HCT116 (cell line): Measurements from ENCODE around the gene CCDC138. TPM values are rescaled to one million over a fixed set of nuclear protein-coding genes. Genes with fewer than 3 reads are reported as not detected.

Experiments
- ATAC-seq: fragments of 200-7000 bp; cut with Tn5 transposase; 2 replicates; pipeline ENCODE4 v1.9.1; 2020; ENCODE audit warnings: mild to moderate bottlenecking, moderate library complexity
- BruUV-seq: library from RNA; stranded (reverse); fragments of 400-500 nt; replicated peaks from 2 replicates; lab custom pipeline; 2021; lab: Mats Ljungman, UMichigan
- CTCF ChIA-PET: fragments of 300-600 bp; sonication (Branson Sonifier 250); formaldehyde crosslinking; loops from one replicate; lab custom pipeline; 2021; ENCODE audit warnings: antibody characterized with exemption; lab: Charles Lee
- POLR2A ChIA-PET: fragments of 300-600, 350-600 bp; sonication (Branson Sonifier 250); formaldehyde crosslinking; loops from one replicate; lab custom pipeline; 2021; ENCODE audit warnings: antibody characterized with exemption; lab: Charles Lee
- RAD21 ChIA-PET, 2 experiments: fragments of 300-600 bp; sonication (Branson Sonifier 250); formaldehyde crosslinking; loops; one replicate each; lab custom pipeline; 2023; ENCODE audit warnings: low total read pairs in 2 of 2; ENCODE audit not compliant: uncharacterized antibody in 2 of 2, unreplicated experiment in 2 of 2, low non-redundant PET in 1 of 2; lab: Charles Lee
- DNase-seq: peaks from one replicate; pipeline ENCODE4 v3.0.0-alpha.2; 2010; ENCODE audit warnings: low read depth, low spot score
- H2AFZ ChIP-seq: fragments of 200-600 bp; shearing (Covaris generic), sonication (generic); 2 replicates; pipeline ENCODE4 v1.6.1; 2017; ENCODE audit warnings: low read depth, mixed run types, mixed read lengths, antibody characterized with exemption, low read length; ENCODE audit not compliant: poor library complexity, severe bottlenecking
- H3K27ac ChIP-seq: 2 replicates; pipeline ENCODE4 v1.5.1; 2012; ENCODE audit warnings: low read depth, low read length
- H3K27me3 ChIP-seq: fragments of 200-600 bp; sonication (generic); 2 replicates; pipeline ENCODE4 v1.6.1; 2016; ENCODE audit warnings: mixed run types, low read length, mixed read lengths; ENCODE audit not compliant: insufficient read depth
- H3K36me3 ChIP-seq, 2 experiments: fragments of 200-500 bp in 1 of 2; fragments of 200-600 bp in 1 of 2; sonication (Bioruptor generic) in 1 of 2; sonication (generic) in 1 of 2; 2 replicates each; pipeline versions ENCODE4 v1.5.1 to v1.6.1; 2014 to 2016; ENCODE audit warnings: low read length in 2 of 2, inconsistent platforms in 1 of 2, mixed read lengths in 1 of 2, mixed run types in 1 of 2; ENCODE audit not compliant: insufficient read depth in 2 of 2, control insufficient read depth in 1 of 2
- H3K4me1 ChIP-seq, 2 experiments: fragments of 200-600 bp in 1 of 2; sonication (generic) in 1 of 2; 2 replicates each; pipeline versions ENCODE4 v1.5.1 to v1.6.1; 2012 to 2017; ENCODE audit warnings: low read length in 2 of 2, inconsistent platforms in 1 of 2, mild to moderate bottlenecking in 1 of 2, mixed read lengths in 1 of 2, mixed run types in 1 of 2, moderate library complexity in 1 of 2; ENCODE audit not compliant: insufficient read depth in 2 of 2, control insufficient read depth in 1 of 2
- H3K4me2 ChIP-seq: fragments of 200-600 bp; sonication (generic); 2 replicates; pipeline ENCODE4 v1.6.1; 2017; ENCODE audit warnings: mixed run types, low read length, mixed read lengths
- H3K4me3 ChIP-seq, 2 experiments: fragments of 200-600 bp in 1 of 2; sonication (generic) in 1 of 2; replicated peaks in 1 of 2; 2 replicates each; pipeline ENCODE4 v1.5.1; 2011 to 2016; ENCODE audit warnings: low read length in 2 of 2, control low read depth in 1 of 2, low read depth in 1 of 2, mild to moderate bottlenecking in 1 of 2, mixed read lengths in 1 of 2, mixed run types in 1 of 2
- H3K79me2 ChIP-seq: fragments of 200-600 bp; sonication (generic); 2 replicates; pipeline ENCODE4 v1.6.1; 2017; ENCODE audit warnings: mild to moderate bottlenecking, mixed run types, low read length, moderate library complexity, mixed read lengths; ENCODE audit not compliant: insufficient read depth
- H3K9ac ChIP-seq: fragments of 200-600 bp; sonication (generic); 2 replicates; pipeline ENCODE4 v1.6.1; 2016; ENCODE audit warnings: low read length, mixed read lengths
- H3K9me2 ChIP-seq: fragments of 200-600 bp; sonication (generic), shearing (Covaris generic); 2 replicates; pipeline ENCODE4 v1.6.1; 2017; ENCODE audit warnings: mixed run types, mild to moderate bottlenecking, moderate library complexity; ENCODE audit not compliant: insufficient read depth
- H3K9me3 ChIP-seq, 2 experiments: fragments of 200-500 bp in 1 of 2; fragments of 200-600 bp in 1 of 2; sonication (Bioruptor generic) in 1 of 2; sonication (generic) in 1 of 2; 2 replicates each; pipeline ENCODE4 v1.6.1; 2014 to 2017; ENCODE audit warnings: low read length in 2 of 2, mixed read lengths in 2 of 2, inconsistent platforms in 1 of 2, low read depth in 1 of 2, mild to moderate bottlenecking in 1 of 2, mixed run types in 1 of 2, moderate library complexity in 1 of 2; ENCODE audit not compliant: control insufficient read depth in 1 of 2, insufficient read depth in 1 of 2
- H4K20me1 ChIP-seq: fragments of 200-600 bp; sonication (generic), shearing (Covaris generic); 2 replicates; pipeline ENCODE4 v1.6.1; 2017; ENCODE audit warnings: mixed run types, mild to moderate bottlenecking, moderate library complexity; ENCODE audit not compliant: insufficient read depth
- CBX3 ChIP-seq: IDR thresholded peaks from 2 replicates; pipeline ENCODE4 v1.6.1; 2012; ENCODE audit warnings: low read depth
- CEBPB ChIP-seq: IDR thresholded peaks from 2 replicates; pipeline ENCODE4 v1.6.1; 2012; ENCODE audit warnings: low read depth
- EGR1 ChIP-seq: IDR thresholded peaks from 2 replicates; pipeline ENCODE4 v1.6.1; 2012; ENCODE audit warnings: low read depth
- ELF1 ChIP-seq: IDR thresholded peaks from 2 replicates; pipeline ENCODE4 v1.6.1; 2012; ENCODE audit warnings: low read depth, borderline replicate concordance
- EZH2 ChIP-seq: fragments of 200-600 bp; sonication (generic); IDR thresholded peaks from 2 replicates; pipeline ENCODE4 v1.6.1; 2017; ENCODE audit warnings: antibody characterized with exemption, mixed run types
- FOSL1 ChIP-seq: IDR thresholded peaks from 2 replicates; pipeline ENCODE4 v1.6.1; 2012; ENCODE audit warnings: low read depth
- JUND ChIP-seq: IDR thresholded peaks from 2 replicates; pipeline ENCODE4 v1.6.1; 2012
- POLR2A ChIP-seq: IDR thresholded peaks from 2 replicates; pipeline ENCODE4 v1.7.0; 2011; ENCODE audit warnings: borderline replicate concordance; ENCODE audit not compliant: insufficient read depth, insufficient read length; ENCODE audit errors: extremely low read depth
- RAD21 ChIP-seq: IDR thresholded peaks from 2 replicates; pipeline ENCODE4 v1.6.1; 2012; ENCODE audit warnings: low read depth, mild to moderate bottlenecking
- SIN3A ChIP-seq: IDR thresholded peaks from 2 replicates; pipeline ENCODE4 v1.6.1; 2012; ENCODE audit warnings: low read depth
- SRF ChIP-seq: IDR thresholded peaks from 2 replicates; pipeline ENCODE4 v1.6.1; 2012; ENCODE audit warnings: low read depth
- TCF7L2 ChIP-seq: IDR thresholded peaks from 2 replicates; pipeline ENCODE4 v1.7.0; 2011; ENCODE audit warnings: borderline replicate concordance, inconsistent platforms; ENCODE audit not compliant: insufficient read depth, insufficient read length; ENCODE audit errors: extremely low read depth
- YY1 ChIP-seq: IDR thresholded peaks from 2 replicates; pipeline ENCODE4 v1.6.1; 2011; ENCODE audit warnings: low read length, low read depth, moderate library complexity, mild to moderate bottlenecking; ENCODE audit not compliant: insufficient replicate concordance; ENCODE audit errors: extremely low read depth
- ZNF274 ChIP-seq: fragments of 200-500 bp; sonication (Bioruptor generic); IDR thresholded peaks from 2 replicates; pipeline ENCODE4 v1.6.1; 2014; ENCODE audit warnings: mild to moderate bottlenecking, low read depth, low read length, inconsistent platforms
- intact Hi-C: fragments of 100-400 bp; cut with micrococcal nuclease; formaldehyde crosslinking; loops from 2 replicates; pipeline ENCODE4 v1.10.0; 2022
- total RNA-seq: library from RNA; stranded (reverse); gene quantifications from one replicate; pipeline ENCODE4 v1.2.1, GENCODE V29; 2021; ENCODE audit not compliant: unreplicated experiment
- TF ChIP-seq, protein P1 (sequence below): IDR thresholded peaks from 2 replicates; pipeline ENCODE4 v1.6.1; 2012
- TF ChIP-seq, protein P2 (sequence below): IDR thresholded peaks from 2 replicates; pipeline ENCODE4 v1.6.1; 2011; ENCODE audit warnings: mild to moderate bottlenecking, low read length, moderate library complexity; ENCODE audit not compliant: insufficient replicate concordance; ENCODE audit errors: extremely low read depth
- TF ChIP-seq, protein P3 (sequence below): IDR thresholded peaks from 2 replicates; pipeline ENCODE4 v1.6.1; 2012; ENCODE audit warnings: low read depth

Gene CCDC138
- total RNA-seq, 1 experiment from 2014 or later, result 13.4 TPM

DNA sequence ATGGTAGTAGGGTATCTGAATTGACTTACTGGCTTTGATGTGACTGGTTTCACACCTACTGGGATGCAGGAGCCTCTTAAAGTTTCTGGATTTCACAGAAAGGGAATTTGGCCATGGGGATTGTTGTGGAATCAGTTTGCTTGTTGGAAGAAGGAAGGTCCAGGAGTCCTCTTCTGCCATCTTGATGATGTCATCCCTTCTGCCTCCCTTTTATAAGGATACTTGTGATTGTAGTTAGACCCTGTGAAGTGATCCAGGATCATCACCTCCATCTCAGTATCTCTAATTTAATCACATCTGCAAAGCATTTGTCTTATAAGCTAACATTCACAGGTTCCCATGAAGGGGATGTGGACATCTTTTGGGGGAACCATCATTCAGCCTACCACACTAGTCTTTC is 79.5 kb downstream of the CCDC138 start (continued):
- no peak for TF ChIP-seq FOSL1
- TF ChIP-seq, all 23 proteins: peak for 0

DNA sequence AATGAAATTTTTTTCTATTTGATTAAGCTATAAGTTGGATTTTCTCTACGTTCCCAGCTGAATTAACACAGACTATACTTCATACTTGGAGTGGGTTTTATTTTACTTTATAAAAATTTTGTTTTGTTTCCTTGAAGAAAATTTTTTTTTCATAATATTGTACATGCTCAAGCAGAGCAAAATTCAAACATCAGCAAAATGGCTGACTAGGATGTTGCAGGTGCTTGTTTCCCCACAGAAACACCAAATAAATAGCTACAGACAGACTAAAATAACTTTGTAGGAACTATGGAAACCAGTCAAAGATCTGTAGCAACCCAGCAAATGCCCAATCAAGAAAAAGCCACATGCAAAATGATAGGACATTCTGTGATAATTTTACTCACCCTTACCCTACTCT is 82.3 kb downstream of the CCDC138 start:
- ATAC-seq, result no peak
- POLR2A ChIA-PET, result no interaction called here
- Histone ChIP-seq H3K4me2 (no peak overlapping the region), H3K4me3 (no peak overlapping the region), H3K9me3 (no peaks in the 10 kb centered on the region; a peak in 1 of 4 replicates), H3K9me2 (no peaks in the 10 kb centered on the region), H3K4me1 (no peaks in the 10 kb centered on the region)
- DNase-seq, result no peak
- no TSS peak for BruUV-seq
- intact Hi-C loops, result no loop called here
- TF ChIP-seq EGR1 (no peak), EZH2 (no peak), CEBPB (no peak), SIN3A (no peak), YY1 (no peak), FOSL1 (no peak), JUND (no peak), SRF (no peak), CBX3 (no peak), ZNF274 (no peak), RAD21 (no peak), ELF1 (no peak), TCF7L2 (no peak), POLR2A (no peak)
- TF ChIP-seq, protein P1, sequence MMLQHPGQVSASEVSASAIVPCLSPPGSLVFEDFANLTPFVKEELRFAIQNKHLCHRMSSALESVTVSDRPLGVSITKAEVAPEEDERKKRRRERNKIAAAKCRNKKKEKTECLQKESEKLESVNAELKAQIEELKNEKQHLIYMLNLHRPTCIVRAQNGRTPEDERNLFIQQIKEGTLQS, result no peak
- TF ChIP-seq, protein P2, sequence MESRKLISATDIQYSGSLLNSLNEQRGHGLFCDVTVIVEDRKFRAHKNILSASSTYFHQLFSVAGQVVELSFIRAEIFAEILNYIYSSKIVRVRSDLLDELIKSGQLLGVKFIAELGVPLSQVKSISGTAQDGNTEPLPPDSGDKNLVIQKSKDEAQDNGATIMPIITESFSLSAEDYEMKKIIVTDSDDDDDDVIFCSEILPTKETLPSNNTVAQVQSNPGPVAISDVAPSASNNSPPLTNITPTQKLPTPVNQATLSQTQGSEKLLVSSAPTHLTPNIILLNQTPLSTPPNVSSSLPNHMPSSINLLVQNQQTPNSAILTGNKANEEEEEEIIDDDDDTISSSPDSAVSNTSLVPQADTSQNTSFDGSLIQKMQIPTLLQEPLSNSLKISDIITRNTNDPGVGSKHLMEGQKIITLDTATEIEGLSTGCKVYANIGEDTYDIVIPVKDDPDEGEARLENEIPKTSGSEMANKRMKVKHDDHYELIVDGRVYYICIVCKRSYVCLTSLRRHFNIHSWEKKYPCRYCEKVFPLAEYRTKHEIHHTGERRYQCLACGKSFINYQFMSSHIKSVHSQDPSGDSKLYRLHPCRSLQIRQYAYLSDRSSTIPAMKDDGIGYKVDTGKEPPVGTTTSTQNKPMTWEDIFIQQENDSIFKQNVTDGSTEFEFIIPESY, result no peak
- TF ChIP-seq, protein P3, sequence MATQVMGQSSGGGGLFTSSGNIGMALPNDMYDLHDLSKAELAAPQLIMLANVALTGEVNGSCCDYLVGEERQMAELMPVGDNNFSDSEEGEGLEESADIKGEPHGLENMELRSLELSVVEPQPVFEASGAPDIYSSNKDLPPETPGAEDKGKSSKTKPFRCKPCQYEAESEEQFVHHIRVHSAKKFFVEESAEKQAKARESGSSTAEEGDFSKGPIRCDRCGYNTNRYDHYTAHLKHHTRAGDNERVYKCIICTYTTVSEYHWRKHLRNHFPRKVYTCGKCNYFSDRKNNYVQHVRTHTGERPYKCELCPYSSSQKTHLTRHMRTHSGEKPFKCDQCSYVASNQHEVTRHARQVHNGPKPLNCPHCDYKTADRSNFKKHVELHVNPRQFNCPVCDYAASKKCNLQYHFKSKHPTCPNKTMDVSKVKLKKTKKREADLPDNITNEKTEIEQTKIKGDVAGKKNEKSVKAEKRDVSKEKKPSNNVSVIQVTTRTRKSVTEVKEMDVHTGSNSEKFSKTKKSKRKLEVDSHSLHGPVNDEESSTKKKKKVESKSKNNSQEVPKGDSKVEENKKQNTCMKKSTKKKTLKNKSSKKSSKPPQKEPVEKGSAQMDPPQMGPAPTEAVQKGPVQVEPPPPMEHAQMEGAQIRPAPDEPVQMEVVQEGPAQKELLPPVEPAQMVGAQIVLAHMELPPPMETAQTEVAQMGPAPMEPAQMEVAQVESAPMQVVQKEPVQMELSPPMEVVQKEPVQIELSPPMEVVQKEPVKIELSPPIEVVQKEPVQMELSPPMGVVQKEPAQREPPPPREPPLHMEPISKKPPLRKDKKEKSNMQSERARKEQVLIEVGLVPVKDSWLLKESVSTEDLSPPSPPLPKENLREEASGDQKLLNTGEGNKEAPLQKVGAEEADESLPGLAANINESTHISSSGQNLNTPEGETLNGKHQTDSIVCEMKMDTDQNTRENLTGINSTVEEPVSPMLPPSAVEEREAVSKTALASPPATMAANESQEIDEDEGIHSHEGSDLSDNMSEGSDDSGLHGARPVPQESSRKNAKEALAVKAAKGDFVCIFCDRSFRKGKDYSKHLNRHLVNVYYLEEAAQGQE, result no peak
- TF ChIP-seq, all 23 proteins: peak for 0
- ChIA-PET CTCF (no interaction called here), RAD21 (no interaction called here)
- no peaks in the 10 kb centered on the region for H3K27me3 ChIP-seq
- H2AFZ ChIP-seq, result no peak overlapping the region
- 0 out of 4 replicates have a peak, but pooled peaks cover 0 to 9% of the 10 kb centered on the region in 2 experiments for H3K36me3 ChIP-seq
- no peak overlapping the region for H3K9ac ChIP-seq
- no peaks in the 10 kb centered on the region for H4K20me1 ChIP-seq
- no peak overlapping the region for H3K27ac ChIP-seq
- no peaks in the 10 kb centered on the region for H3K79me2 ChIP-seq
